Chondrocyte (in vitro differentiated cells): ENCODE measurements around the gene JAM3. TPM values are rescaled to one million over a fixed set of nuclear protein-coding genes. Genes with fewer than 3 reads are reported as not detected.

ENCODE experiments used
- DNase-seq: peaks from one replicate; pipeline ENCODE4 v3.0.0; 2021; ENCODE audit warnings: mixed read lengths, low spot score
- H3K27ac Mint-ChIP-seq: one replicate; pipeline ENCODE4 v1.8.0; 2021; ENCODE audit warnings: mild to moderate bottlenecking, moderate library complexity, mixed read lengths; ENCODE audit not compliant: unreplicated experiment
- H3K27me3 Mint-ChIP-seq: 2 replicates; pipeline ENCODE4 v1.8.0; 2021; ENCODE audit warnings: low read depth, mixed read lengths
- H3K36me3 Mint-ChIP-seq: 2 replicates; pipeline ENCODE4 v1.8.0; 2021; ENCODE audit warnings: low read depth, mixed read lengths
- H3K4me1 Mint-ChIP-seq: 2 replicates; pipeline ENCODE4 v1.8.0; 2021; ENCODE audit warnings: low read depth, mild to moderate bottlenecking, mixed read lengths
- H3K4me3 Mint-ChIP-seq: one replicate; pipeline ENCODE4 v1.8.0; 2021; ENCODE audit warnings: mild to moderate bottlenecking, moderate library complexity, mixed read lengths; ENCODE audit not compliant: unreplicated experiment
- H3K9me3 Mint-ChIP-seq: 2 replicates; pipeline ENCODE4 v1.8.0; 2021; ENCODE audit warnings: low read depth, mixed read lengths
- CTCF ChIP-seq: fragments of 200-600 bp; sonication (generic); IDR thresholded peaks from 2 replicates; pipeline ENCODE4 v1.5.0; 2021; ENCODE audit warnings: antibody characterized with exemption, mild to moderate bottlenecking, moderate library complexity
- total RNA-seq: library from RNA; stranded (reverse); gene quantifications from 3 replicates; pipeline ENCODE4 v1.2.1, GENCODE V29; 2021

Gene JAM3
- total RNA-seq, 1 donor from 2014 or later: 105 TPM

GRCh38 chr11:134052988-134053945 lies 15.6 kb upstream of the JAM3 start:
- no peak for TF ChIP-seq CTCF
- H3K9me3 Mint-ChIP-seq: no peaks in the 10 kb centered on the region
- H3K36me3 Mint-ChIP-seq: no peaks in the 10 kb centered on the region
- H3K27ac Mint-ChIP-seq: no peak overlapping the region
- H3K4me3 Mint-ChIP-seq: no peak overlapping the region
- peak; percentile 54 for DNase-seq
- H3K4me1 Mint-ChIP-seq: peaks cover 15% of the 10 kb centered on the region
- H3K27me3 Mint-ChIP-seq: peaks cover 2% of the 10 kb centered on the region

- no peak overlapping the region for H3K4me3 Mint-ChIP-seq
- TF ChIP-seq CTCF: no peak
- H3K27ac Mint-ChIP-seq: no peak overlapping the region
- peaks cover 15% of the 10 kb centered on the region for H3K4me1 Mint-ChIP-seq
- H3K9me3 Mint-ChIP-seq: no peaks in the 10 kb centered on the region
- DNase-seq: peak; percentile 50
- H3K27me3 Mint-ChIP-seq: no peaks in the 10 kb centered on the region
- no peaks in the 10 kb centered on the region for H3K36me3 Mint-ChIP-seq
Observed at GRCh38 chr11:134055029-134055428, 13.8 kb upstream of the JAM3 start.

- no peak for DNase-seq
Observed at GRCh38 chr11:134060316-134060715, 8.6 kb upstream of the JAM3 start.

GRCh38 chr11:134062265-134063123 lies 6.4 kb upstream of the JAM3 start:
- H3K4me1 Mint-ChIP-seq: no peaks in the 10 kb centered on the region
- no peaks in the 10 kb centered on the region for H3K9me3 Mint-ChIP-seq
- no peak for TF ChIP-seq CTCF
- H3K27me3 Mint-ChIP-seq: peaks cover 19% of the 10 kb centered on the region
- no peak overlapping the region for H3K27ac Mint-ChIP-seq
- DNase-seq: no peak
- no peaks in the 10 kb centered on the region for H3K36me3 Mint-ChIP-seq
- H3K4me3 Mint-ChIP-seq: no peak overlapping the region

More at GRCh38 chr11:134060316-134060715, 8.6 kb upstream of the JAM3 start:
- no peaks in the 10 kb centered on the region for H3K36me3 Mint-ChIP-seq
- H3K9me3 Mint-ChIP-seq: no peaks in the 10 kb centered on the region
- H3K4me3 Mint-ChIP-seq: no peak overlapping the region
- H3K27me3 Mint-ChIP-seq: peaks cover 6% of the 10 kb centered on the region
- H3K27ac Mint-ChIP-seq: no peak overlapping the region
- no peaks in the 10 kb centered on the region for H3K4me1 Mint-ChIP-seq
- no peak for TF ChIP-seq CTCF

- Mint-ChIP-seq H3K9me3 (no peaks in the 10 kb centered on the region), H3K4me1 (no peaks in the 10 kb centered on the region), H3K27me3 (peaks cover 19% of the 10 kb centered on the region), H3K4me3 (no peak overlapping the region), H3K36me3 (no peaks in the 10 kb centered on the region), H3K27ac (no peak overlapping the region)
- DNase-seq: no peak
- no peak for TF ChIP-seq CTCF
Observed at GRCh38 chr11:134063124-134063495, 5.8 kb upstream of the JAM3 start.
